ENCODE results near the gene MELTF.

MELTF gene

GRCh38 chr3:197027151-197027895 is 2.3 kb downstream of the MELTF start:
- DNase-seq (ENCODE audit: low read depth) = no peak

- no peak for DNase-seq (ENCODE audit: low read depth)
Measured at GRCh38 chr3:197026481-197026866, 3.1 kb downstream of the MELTF start.

- DNase-seq (ENCODE audit: low read depth) = no peak
Measured at GRCh38 chr3:197025736-197026480, 3.7 kb downstream of the MELTF start.

- no peak for DNase-seq (ENCODE audit: low read depth)
Measured at GRCh38 chr3:197024881-197025735, 4.5 kb downstream of the MELTF start.

- DNase-seq (ENCODE audit: low read depth) = no peak
Measured at GRCh38 chr3:197023998-197024651, 5.5 kb downstream of the MELTF start.

GRCh38 chr3:197023241-197023997 is 6.2 kb downstream of the MELTF start:
- no peak for DNase-seq (ENCODE audit: low read depth)

GRCh38 chr3:197022405-197023231 is 7.0 kb downstream of the MELTF start:
- no peak for DNase-seq (ENCODE audit: low read depth)

GRCh38 chr3:197021729-197022404 is 7.8 kb downstream of the MELTF start:
- no peak for DNase-seq (ENCODE audit: low read depth)

- no peak for DNase-seq (ENCODE audit: low read depth)
Measured at GRCh38 chr3:197021231-197021630, 8.4 kb downstream of the MELTF start.

GRCh38 chr3:197019535-197019934 is 10.1 kb downstream of the MELTF start:
- DNase-seq (ENCODE audit: low read depth) = no peak

GRCh38 chr3:197019021-197019420 is 10.6 kb downstream of the MELTF start:
- no peak for DNase-seq (ENCODE audit: low read depth)

- DNase-seq (ENCODE audit: low read depth) = no peak
Measured at GRCh38 chr3:197017003-197017402, 12.6 kb downstream of the MELTF start.

- no peak for DNase-seq (ENCODE audit: low read depth)
Measured at GRCh38 chr3:197015790-197016736, 13.6 kb downstream of the MELTF start.

- DNase-seq (ENCODE audit: low read depth) = no peak
Measured at GRCh38 chr3:197014942-197015575, 14.6 kb downstream of the MELTF start.

GRCh38 chr3:197014024-197014423 is 15.6 kb downstream of the MELTF start:
- DNase-seq (ENCODE audit: low read depth) = no peak

- no peak for DNase-seq (ENCODE audit: low read depth)
Measured at GRCh38 chr3:197012540-197012883, 17.1 kb downstream of the MELTF start.

GRCh38 chr3:197011780-197012539 is 17.7 kb downstream of the MELTF start:
- DNase-seq (ENCODE audit: low read depth) = no peak

All from T-helper 22 cell (primary cell).